Activated naive CD4-positive, alpha-beta T cell treated with anti-CD3 and anti-CD28 coated beads, Interleukin-2, amount 10 ng/mL, durations not matched to agents 7 days and 5 days (primary cell): ENCODE results near the gene NT5C.
A peak's percentile ranks its signal among the peaks of the same experiment; 100 is the strongest.
"Not testable (repeated sequence)": the region's sequence is repeated elsewhere in the genome, so short reads cannot be mapped to it uniquely, and the experiment has no call there.

ENCODE experiments used
- CTCF ChIA-PET: fragments of 350-600 bp; sonication (Branson Sonifier 250); formaldehyde crosslinking; loops from one replicate; lab custom pipeline; 2021; ENCODE audit warnings: antibody characterized with exemption; lab: Charles Lee
- DNase-seq: peaks from one replicate; pipeline ENCODE4 v3.0.0-alpha.2; 2020
- H3K27ac Mint-ChIP-seq: one replicate; pipeline ENCODE4 v1.8.0; 2021; ENCODE audit warnings: mild to moderate bottlenecking, moderate library complexity, mixed read lengths
- H3K27me3 Mint-ChIP-seq: one replicate; pipeline ENCODE4 v1.8.0; 2021; ENCODE audit warnings: mild to moderate bottlenecking, mixed read lengths
- H3K36me3 Mint-ChIP-seq: one replicate; pipeline ENCODE4 v1.8.0; 2021; ENCODE audit warnings: mixed read lengths
- H3K4me1 Mint-ChIP-seq: one replicate; pipeline ENCODE4 v1.8.0; 2021; ENCODE audit warnings: mixed read lengths
- H3K4me3 Mint-ChIP-seq: one replicate; pipeline ENCODE4 v1.8.0; 2021; ENCODE audit warnings: mild to moderate bottlenecking, moderate library complexity, mixed read lengths
- H3K9me3 Mint-ChIP-seq: one replicate; pipeline ENCODE4 v1.8.0; 2021; ENCODE audit warnings: mixed read lengths

The NT5C gene

DNA sequence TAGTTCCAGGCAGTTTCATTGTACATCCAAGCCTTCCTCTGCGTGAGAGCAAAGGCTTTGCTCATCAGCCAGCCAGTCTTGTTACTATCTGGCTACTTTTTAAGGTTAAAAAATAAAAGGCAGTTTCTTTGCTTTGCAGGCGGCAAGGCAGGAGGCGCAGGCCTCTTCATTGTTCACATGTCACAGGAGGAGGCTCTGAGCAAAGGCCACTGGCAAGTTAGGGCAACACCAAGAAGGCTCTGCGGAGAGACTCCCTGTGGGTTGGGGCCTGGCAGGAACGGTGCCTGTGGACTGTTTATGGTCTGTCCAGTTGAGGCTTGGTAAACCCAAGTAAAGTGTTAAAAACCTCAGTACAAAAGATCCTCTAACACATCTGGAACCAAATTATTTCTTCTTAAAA is 3.9 kb upstream of the NT5C start:
- Mint-ChIP-seq H3K36me3 (peaks cover 35% of the 10 kb centered on the region), H3K4me1 (peaks cover 27% of the 10 kb centered on the region), H3K9me3 (no peaks in the 10 kb centered on the region), H3K4me3 (no peak overlapping the region), H3K27ac (peak overlapping the region; percentile 28), H3K27me3 (no peaks in the 10 kb centered on the region)
- DNase-seq = no peak
- CTCF ChIA-PET = no interaction called here

DNA sequence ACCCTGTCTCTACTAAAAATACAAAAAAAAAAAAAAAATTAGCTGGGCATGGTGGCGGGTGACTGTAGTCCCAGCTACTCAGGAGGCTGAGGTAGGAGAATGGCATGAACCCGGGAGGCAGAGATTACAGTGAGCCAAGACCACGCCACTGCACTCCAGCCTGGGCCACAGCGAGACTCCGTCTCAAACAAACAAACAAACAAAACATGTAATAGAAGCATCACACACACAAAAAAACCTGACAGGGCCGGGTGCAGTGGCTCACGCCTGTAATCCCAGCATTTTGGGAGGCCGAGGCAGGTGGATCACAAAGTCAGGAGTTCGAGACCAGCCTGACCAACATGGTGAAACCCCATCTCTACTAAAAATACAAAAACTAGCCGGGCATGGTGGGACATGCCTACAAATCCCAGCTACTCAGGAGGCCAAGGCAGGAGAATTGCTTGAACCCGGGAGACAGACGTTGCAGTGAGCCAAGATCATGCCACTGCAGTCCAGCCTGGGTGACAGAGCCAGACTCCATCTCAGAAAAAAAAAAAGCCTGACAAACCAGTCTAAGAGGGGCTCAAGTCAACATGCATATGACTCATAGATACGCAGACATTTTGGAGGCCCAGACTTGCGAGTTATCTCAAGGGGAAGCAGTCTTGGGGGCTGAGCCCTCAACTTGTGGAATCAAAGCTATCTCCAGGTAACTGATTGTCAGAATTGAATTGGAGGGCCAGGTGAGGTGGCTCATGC is 2.2 kb upstream of the NT5C start:
- not testable (repeated sequence) for H3K27ac Mint-ChIP-seq, H3K4me3 Mint-ChIP-seq, DNase-seq, H3K9me3 Mint-ChIP-seq, H3K27me3 Mint-ChIP-seq
- Mint-ChIP-seq H3K36me3 (peaks cover 31% of the 10 kb centered on the region), H3K4me1 (peaks cover 30% of the 10 kb centered on the region)
- CTCF ChIA-PET = interaction anchor here (12.7 kb wide), 1 partner anchor 20 kb away, joined by 164 read pairs; no protein-coding TSS in a partner anchor

DNA sequence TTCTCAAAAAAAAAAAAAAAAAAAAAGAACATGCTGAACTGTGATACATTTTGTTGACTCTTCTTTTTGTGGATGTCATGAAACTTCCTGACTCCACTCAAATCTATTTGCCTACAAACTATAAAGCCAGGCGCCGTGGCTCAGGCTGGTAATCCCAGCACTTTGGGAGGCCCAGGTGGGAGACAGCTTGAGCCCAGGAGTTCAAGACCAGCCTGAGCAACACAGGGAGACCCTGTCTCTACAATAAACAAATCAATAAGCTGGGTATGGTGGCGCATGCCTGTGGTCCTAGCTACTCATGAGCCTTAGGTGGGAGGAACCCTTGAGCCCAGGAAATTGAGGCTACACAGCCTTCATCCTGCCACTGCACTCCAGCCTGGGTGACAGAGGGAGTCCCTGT is 1.5 kb upstream of the NT5C start:
- peaks cover 31% of the 10 kb centered on the region for H3K36me3 Mint-ChIP-seq
- peak overlapping the region; percentile 58 for H3K27ac Mint-ChIP-seq
- no peaks in the 10 kb centered on the region for H3K27me3 Mint-ChIP-seq
- no peaks in the 10 kb centered on the region for H3K9me3 Mint-ChIP-seq
- peaks cover 32% of the 10 kb centered on the region for H3K4me1 Mint-ChIP-seq
- no peak overlapping the region for H3K4me3 Mint-ChIP-seq
- CTCF ChIA-PET = interaction anchor here (1.3 to 12.7 kb wide), 2 partner anchors 19 to 70 kb away, joined by 4 to 164 read pairs; no protein-coding TSS in a partner anchor
- no peak for DNase-seq

DNA sequence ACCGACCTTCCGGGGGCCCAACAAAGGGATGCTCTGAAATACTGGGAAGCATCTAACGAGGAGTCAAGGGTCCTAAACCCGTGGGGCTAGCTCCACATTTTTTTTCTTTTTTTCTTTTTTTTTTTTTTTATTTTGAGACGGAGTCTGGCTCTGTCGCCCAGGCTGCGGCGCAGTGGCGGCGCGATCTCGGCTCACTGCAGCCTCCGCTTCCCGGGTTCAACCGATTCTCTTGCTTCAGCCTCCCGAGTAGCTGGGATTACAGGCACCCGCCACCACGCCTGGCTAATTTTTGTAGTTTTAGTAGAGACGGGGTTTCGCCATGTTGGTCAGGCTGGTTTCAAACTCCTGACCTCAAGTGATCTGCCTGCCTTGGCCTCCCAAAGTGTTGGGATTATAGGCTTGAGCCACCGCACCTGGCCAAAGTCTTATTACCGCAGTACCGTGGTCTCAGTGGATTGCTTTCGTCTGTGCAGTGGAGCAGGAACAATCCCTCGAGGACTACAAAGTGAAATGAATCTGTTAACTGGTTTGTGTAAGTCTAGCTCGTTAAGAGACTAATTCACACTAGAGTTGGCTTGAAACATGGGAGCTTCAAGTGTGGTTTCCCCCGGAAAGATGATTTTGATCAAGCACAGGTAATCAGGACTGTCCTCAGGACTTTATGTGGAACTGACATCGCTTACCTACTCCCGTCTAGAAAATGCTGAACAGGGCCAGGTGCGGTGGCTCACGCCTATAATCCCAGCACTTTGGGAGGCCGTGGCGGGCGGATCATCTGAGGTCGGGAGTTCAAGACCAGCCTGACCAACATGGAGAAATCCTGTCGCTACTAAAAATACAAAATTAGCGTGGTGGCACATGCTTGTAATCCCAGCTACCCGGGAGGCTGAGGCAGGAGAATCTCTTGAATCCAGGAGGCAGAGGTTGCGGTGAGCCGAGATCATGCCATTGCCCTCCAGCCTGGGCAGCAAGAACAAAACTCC is 767 bp upstream of the NT5C start:
- H3K27me3 Mint-ChIP-seq, DNase-seq, H3K9me3 Mint-ChIP-seq: not testable (repeated sequence)
- CTCF ChIA-PET = interaction anchor here (0.6 to 12.7 kb wide), 6 partner anchors 10 to 70 kb away, joined by 3 to 164 read pairs (median 4); no protein-coding TSS in a partner anchor
- Mint-ChIP-seq H3K4me3 (peak overlapping the region; percentile 88), H3K27ac (peak overlapping the region; percentile 85), H3K36me3 (peaks cover 31% of the 10 kb centered on the region), H3K4me1 (peaks cover 32% of the 10 kb centered on the region)

DNA sequence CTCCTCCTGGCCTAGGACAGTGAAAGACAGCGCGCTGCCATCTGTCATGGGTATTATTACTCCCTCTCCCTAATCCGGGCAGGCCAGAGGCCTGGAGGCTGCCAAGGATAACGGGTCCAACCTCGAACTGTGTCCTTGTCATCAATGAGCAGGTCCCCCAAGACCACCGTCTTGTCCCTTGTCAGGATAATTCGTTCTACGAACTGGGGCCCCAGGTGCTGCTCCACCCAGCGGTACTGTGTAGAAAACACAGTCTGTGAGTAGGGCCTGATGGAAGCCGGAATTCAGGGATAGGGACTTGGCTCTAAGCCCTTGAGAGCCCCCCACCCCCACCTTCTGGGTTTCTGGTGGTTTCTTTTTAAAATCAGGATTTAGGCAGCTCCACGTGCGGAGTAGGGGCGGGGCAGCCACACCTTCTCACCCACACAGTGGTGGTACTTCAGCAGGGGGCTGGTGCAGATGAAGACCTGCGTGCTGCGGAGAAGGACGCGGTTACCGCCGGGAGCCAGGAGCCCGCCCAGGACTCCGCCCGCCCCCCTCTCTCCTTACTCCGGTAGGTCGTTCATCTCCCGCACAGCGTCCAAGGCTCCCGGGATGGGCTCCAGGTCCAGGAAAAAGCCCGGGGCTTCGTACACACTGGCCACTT is 787 bp downstream of the NT5C start:
- peak overlapping the region; percentile 92 for H3K27ac Mint-ChIP-seq
- CTCF ChIA-PET = interaction anchor here (0.9 to 12.7 kb wide), 9 partner anchors 10 to 169 kb away, joined by 3 to 164 read pairs (median 5); no protein-coding TSS in a partner anchor

DNA sequence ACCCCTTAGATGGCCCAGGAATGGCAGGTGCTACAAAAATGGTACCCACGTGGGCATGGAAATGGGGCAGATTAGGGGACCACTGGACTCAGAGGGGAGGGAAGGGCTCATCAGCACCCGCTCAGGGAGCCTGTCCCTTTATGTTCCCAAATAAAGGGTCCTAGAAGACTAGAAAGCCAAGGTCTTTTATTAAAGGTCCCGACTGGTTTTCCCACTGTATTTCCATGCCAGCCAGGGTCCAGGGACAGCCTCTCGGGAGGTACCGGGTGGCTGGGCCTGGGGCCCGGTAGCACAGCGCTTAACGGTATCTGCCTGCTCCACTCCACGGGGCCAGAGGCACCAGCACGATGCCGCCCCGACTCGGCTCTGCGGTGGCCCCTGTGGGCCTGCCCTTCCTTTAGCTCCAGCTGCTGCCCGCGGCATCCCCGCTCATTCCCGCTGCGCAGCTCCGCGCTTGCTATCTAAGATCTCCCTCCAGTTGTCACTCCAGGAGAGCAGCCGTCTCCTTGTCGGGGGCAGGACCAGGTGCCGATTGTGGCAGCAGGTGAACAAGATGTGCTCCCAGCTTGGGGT is 1.4 kb downstream of the NT5C start:
- no peak for DNase-seq
- H3K4me3 Mint-ChIP-seq = peak overlapping the region; percentile 88
- peaks cover 21% of the 10 kb centered on the region for H3K36me3 Mint-ChIP-seq
- no peaks in the 10 kb centered on the region for H3K27me3 Mint-ChIP-seq
- no peaks in the 10 kb centered on the region for H3K9me3 Mint-ChIP-seq
- CTCF ChIA-PET = interaction anchor here (0.8 to 12.7 kb wide), 8 partner anchors 11 to 168 kb away, joined by 3 to 164 read pairs (median 4); no protein-coding TSS in a partner anchor
- H3K4me1 Mint-ChIP-seq = peaks cover 42% of the 10 kb centered on the region
- H3K27ac Mint-ChIP-seq = peak overlapping the region; percentile 75

More for the DNA sequence above, 787 bp downstream of the NT5C start:
- H3K4me1 Mint-ChIP-seq = peaks cover 36% of the 10 kb centered on the region
- no peaks in the 10 kb centered on the region for H3K27me3 Mint-ChIP-seq
- peaks cover 24% of the 10 kb centered on the region for H3K36me3 Mint-ChIP-seq
- H3K9me3 Mint-ChIP-seq = no peaks in the 10 kb centered on the region
- peak overlapping the region; percentile 88 for H3K4me3 Mint-ChIP-seq
- peak; percentile 62 for DNase-seq

DNA sequence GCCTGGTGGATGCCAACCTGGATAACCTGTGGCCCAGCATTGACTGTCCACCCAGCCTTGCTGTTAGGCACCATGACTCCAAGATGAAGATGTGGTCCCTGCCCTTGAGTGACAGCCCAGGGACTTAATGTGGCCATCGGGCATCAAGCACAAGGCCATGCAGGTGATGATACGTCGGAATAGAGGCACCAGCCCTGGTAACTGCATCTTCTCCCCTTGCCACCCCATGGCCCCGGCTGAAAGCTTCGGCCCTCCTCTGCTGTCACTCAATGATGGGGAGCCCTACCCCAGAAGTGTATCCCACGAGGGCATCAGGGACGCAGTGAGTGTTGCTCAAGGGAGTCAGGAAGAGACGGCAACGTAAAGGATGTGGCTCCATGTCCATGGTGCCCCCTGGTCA is 2.0 kb downstream of the NT5C start:
- Mint-ChIP-seq H3K36me3 (peaks cover 21% of the 10 kb centered on the region), H3K9me3 (no peaks in the 10 kb centered on the region), H3K27ac (peak overlapping the region; percentile 62), H3K4me3 (peak overlapping the region; percentile 54), H3K27me3 (no peaks in the 10 kb centered on the region), H3K4me1 (peaks cover 48% of the 10 kb centered on the region)
- CTCF ChIA-PET = interaction anchor here (0.8 to 12.7 kb wide), 3 partner anchors 16 to 168 kb away, joined by 3 to 164 read pairs (median 14); no protein-coding TSS in a partner anchor
- DNase-seq = no peak

DNA sequence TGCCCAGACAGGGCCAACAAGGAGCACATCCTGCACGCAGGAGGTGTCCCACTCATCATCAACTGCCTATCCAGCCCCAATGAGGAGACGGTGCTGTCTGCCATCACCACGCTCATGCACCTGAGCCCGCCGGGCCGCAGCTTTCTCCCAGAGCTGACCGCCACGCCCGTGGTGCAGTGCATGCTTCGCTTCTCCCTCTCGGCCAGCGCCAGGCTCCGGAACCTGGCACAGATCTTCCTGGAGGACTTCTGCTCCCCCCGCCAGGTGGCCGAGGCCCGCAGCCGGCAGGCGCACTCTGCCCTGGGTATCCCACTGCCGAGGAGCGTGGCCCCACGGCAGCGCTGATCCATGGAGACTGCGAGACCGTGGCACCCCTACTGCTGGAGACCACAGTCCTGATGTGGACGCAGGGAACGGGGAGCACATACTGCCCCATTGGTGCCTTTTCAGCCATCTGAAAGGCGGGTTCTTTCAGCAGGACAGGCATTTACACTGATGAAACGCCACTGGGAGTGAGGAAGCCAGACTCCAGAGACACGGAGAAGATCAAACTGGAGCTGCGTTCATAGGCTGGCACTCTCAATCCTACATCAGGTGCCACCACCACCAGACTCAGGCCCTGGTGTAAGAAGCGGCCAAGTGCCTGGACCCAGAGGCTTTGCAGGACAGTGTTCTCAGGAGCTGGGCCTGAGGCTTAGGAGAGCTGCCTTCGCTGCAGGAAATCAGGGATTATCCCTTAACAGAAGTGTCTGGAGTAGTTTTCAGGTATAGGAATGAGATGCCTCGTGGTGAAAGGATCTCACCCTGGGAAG is 2.6 kb downstream of the NT5C start:
- peaks cover 55% of the 10 kb centered on the region for H3K4me1 Mint-ChIP-seq
- no peak for DNase-seq
- no peaks in the 10 kb centered on the region for H3K9me3 Mint-ChIP-seq
- H3K4me3 Mint-ChIP-seq = no peak overlapping the region
- H3K36me3 Mint-ChIP-seq = peaks cover 28% of the 10 kb centered on the region
- CTCF ChIA-PET = interaction anchor here (0.8 to 12.7 kb wide), 2 partner anchors 15 to 167 kb away, joined by 3 to 164 read pairs; no protein-coding TSS in a partner anchor
- H3K27me3 Mint-ChIP-seq = no peaks in the 10 kb centered on the region
- H3K27ac Mint-ChIP-seq = no peak overlapping the region

DNA sequence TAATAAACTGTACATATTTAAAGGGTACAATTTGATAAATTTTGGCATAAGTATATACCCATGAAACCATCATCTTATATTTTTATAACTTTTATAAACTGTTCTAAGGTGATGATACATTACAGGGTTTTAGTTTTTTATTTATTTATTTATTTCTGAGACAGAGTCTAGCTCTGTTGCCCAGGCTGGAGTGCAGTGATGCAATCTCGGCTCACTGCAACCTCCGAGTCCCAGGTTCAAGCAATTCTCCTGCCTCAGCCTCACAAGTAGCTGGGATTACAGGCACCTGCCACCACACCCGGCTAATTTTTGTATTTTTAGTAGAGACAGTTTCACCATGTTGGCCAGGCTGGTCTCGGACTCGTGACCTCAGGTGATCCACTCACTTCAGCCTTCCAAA is 3.6 kb downstream of the NT5C start:
- Mint-ChIP-seq H3K27ac (peak overlapping the region; percentile 58), H3K36me3 (peaks cover 29% of the 10 kb centered on the region), H3K4me1 (peaks cover 56% of the 10 kb centered on the region)
- not testable (repeated sequence) for H3K9me3 Mint-ChIP-seq, DNase-seq, H3K4me3 Mint-ChIP-seq, H3K27me3 Mint-ChIP-seq
- CTCF ChIA-PET = interaction anchor here (1.3 to 12.7 kb wide), 2 partner anchors 14 to 74 kb away, joined by 3 to 164 read pairs; no protein-coding TSS in a partner anchor

DNA sequence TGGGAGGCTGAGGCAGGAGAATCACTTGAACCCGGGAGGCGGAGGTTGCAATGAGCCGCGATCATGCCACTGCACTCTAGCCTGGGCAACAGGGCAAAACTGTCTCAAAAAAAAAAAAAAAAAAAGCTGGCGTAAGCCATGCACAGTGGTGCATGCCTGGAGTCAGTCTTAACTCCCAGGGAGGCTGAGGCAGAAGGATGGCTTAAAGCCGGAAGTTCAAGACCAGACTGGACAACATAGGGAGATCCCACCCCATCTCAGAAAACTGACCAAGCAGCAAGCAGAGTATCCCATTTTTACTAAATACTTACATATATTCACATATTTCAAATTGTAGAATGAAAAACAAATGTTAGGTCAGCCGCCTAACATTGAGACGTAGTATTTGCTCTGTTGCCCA is 4.6 kb downstream of the NT5C start:
- peaks cover 51% of the 10 kb centered on the region for H3K4me1 Mint-ChIP-seq
- CTCF ChIA-PET = interaction anchor here (0.7 to 12.7 kb wide), 3 partner anchors 13 to 984 kb away, joined by 3 to 164 read pairs (median 3); no protein-coding TSS in a partner anchor
- peak overlapping the region; percentile 33 for H3K27ac Mint-ChIP-seq

DNA sequence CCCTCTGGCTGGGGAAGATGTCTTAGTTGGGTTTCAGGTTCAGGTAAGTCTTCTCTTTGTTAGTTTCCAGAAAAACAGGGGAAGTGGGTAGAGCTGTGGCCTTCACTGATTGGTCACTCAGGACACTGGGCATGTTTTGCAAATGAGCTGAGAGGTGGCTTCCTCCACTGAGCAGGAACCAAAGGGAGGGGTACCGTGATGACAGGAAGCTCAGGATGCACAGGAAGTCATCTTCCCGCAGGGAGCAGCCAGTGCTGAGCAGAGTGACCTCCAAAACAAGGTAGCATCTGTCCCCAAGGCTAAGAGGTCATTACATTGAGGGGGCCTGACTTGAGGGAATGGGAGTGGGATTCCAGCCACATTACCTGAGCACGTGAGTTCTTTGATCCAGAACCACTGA is 5.6 kb downstream of the NT5C start:
- CTCF ChIA-PET = interaction anchor here (0.8 to 12.7 kb wide), 4 partner anchors 12 to 76 kb away, joined by 3 to 164 read pairs (median 5); no protein-coding TSS in a partner anchor
- peaks cover 30% of the 10 kb centered on the region for H3K36me3 Mint-ChIP-seq
- peak; percentile 52 for DNase-seq
- no peaks in the 10 kb centered on the region for H3K9me3 Mint-ChIP-seq
- peak overlapping the region; percentile 26 for H3K4me3 Mint-ChIP-seq
- no peaks in the 10 kb centered on the region for H3K27me3 Mint-ChIP-seq
- H3K27ac Mint-ChIP-seq = peak overlapping the region; percentile 76
- H3K4me1 Mint-ChIP-seq = peaks cover 53% of the 10 kb centered on the region

More for the DNA sequence above, 4.6 kb downstream of the NT5C start:
- Mint-ChIP-seq H3K4me3 (no peak overlapping the region), H3K9me3 (no peaks in the 10 kb centered on the region), H3K36me3 (peaks cover 28% of the 10 kb centered on the region), H3K27me3 (no peaks in the 10 kb centered on the region)
- DNase-seq = no peak

DNA sequence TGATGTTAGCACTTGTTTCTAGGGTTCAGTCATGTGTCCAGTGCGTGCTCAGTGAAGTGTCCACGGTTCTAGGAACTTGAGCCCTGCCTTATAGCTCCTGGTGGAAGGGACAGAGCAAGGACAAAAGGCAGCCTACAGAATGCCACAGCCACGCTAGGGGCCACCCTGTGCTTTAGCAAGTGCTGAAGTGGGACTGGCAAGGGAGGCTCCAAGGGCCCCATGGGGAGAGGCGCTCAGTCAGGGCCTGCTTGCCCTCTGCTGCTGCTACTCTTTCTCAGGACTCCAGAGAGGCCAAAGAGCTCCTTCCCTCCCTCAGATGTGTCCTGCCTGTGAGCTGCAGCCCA is 6.8 kb downstream of the NT5C start:
- CTCF ChIA-PET = interaction anchor here (0.8 to 12.7 kb wide), 5 partner anchors 11 to 163 kb away, joined by 3 to 164 read pairs (median 4); no protein-coding TSS in a partner anchor
- H3K27me3 Mint-ChIP-seq = no peaks in the 10 kb centered on the region
- H3K9me3 Mint-ChIP-seq = no peaks in the 10 kb centered on the region
- peak overlapping the region; percentile 76 for H3K27ac Mint-ChIP-seq
- peaks cover 31% of the 10 kb centered on the region for H3K36me3 Mint-ChIP-seq
- DNase-seq = no peak
- H3K4me3 Mint-ChIP-seq = peak overlapping the region; percentile 15
- peaks cover 48% of the 10 kb centered on the region for H3K4me1 Mint-ChIP-seq
